ENCODE results near the gene MTHFSD.

The MTHFSD gene

GRCh38 chr16:86500708-86501510 is 54.1 kb downstream of the MTHFSD start:
- DNase-seq: no peak

GRCh38 chr16:86499889-86500707 is 54.9 kb downstream of the MTHFSD start:
- no peak for DNase-seq

- no peak for DNase-seq
Observed at GRCh38 chr16:86499440-86499786, 55.6 kb downstream of the MTHFSD start.

- no peak for DNase-seq
Observed at GRCh38 chr16:86498671-86499439, 56.2 kb downstream of the MTHFSD start.

- DNase-seq: no peak
Observed at GRCh38 chr16:86498155-86498670, 56.8 kb downstream of the MTHFSD start.

- no peak for DNase-seq
Observed at GRCh38 chr16:86497551-86498021, 57.4 kb downstream of the MTHFSD start.

GRCh38 chr16:86496929-86497461 is 58.0 kb downstream of the MTHFSD start:
- no peak for DNase-seq

- no peak for DNase-seq
Observed at GRCh38 chr16:86496262-86496928, 58.6 kb downstream of the MTHFSD start.

- DNase-seq: no peak
Observed at GRCh38 chr16:86495756-86496261, 59.2 kb downstream of the MTHFSD start.

- DNase-seq: no peak
Observed at GRCh38 chr16:86495357-86495701, 59.7 kb downstream of the MTHFSD start.

GRCh38 chr16:86494565-86495356 is 60.3 kb downstream of the MTHFSD start:
- no peak for DNase-seq

- no peak for DNase-seq
Observed at GRCh38 chr16:86494039-86494564, 60.9 kb downstream of the MTHFSD start.

GRCh38 chr16:86492961-86493629 is 61.9 kb downstream of the MTHFSD start:
- no peak for DNase-seq

GRCh38 chr16:86492267-86492960 is 62.6 kb downstream of the MTHFSD start:
- no peak for DNase-seq

- DNase-seq: no peak
Observed at GRCh38 chr16:86491640-86492023, 63.4 kb downstream of the MTHFSD start.

GRCh38 chr16:86490859-86491639 is 64.0 kb downstream of the MTHFSD start:
- no peak for DNase-seq

- DNase-seq: no peak
Observed at GRCh38 chr16:86485746-86486145, 69.3 kb downstream of the MTHFSD start.

GRCh38 chr16:86484240-86484639 is 70.8 kb downstream of the MTHFSD start:
- no peak for DNase-seq

GRCh38 chr16:86481607-86482006 is 73.4 kb downstream of the MTHFSD start:
- DNase-seq: no peak

All from inflammatory macrophage (primary cell).